HepG2 (cell line): Measurements from ENCODE around the gene FOXD3. TPM values are rescaled to one million over a fixed set of nuclear protein-coding genes. Genes with fewer than 3 reads are reported as not detected.

Experiments used
- ATAC-seq: fragments of 200-7000 bp; cut with Tn5 transposase; 3 replicates; pipeline ENCODE4 v1.9.1; 2020; ENCODE audit warnings: mild to moderate bottlenecking, moderate library complexity
- BruUV-seq: library from RNA; stranded (reverse); fragments of 400-500 nt; replicated peaks from 2 replicates; lab custom pipeline; 2021; lab: Mats Ljungman, UMichigan
- CTCF ChIA-PET: fragments of 300-600 bp; formaldehyde crosslinking; extraction: SDS; loops from one replicate; lab custom pipeline; 2021; ENCODE audit warnings: low total read pairs, inconsistent platforms, low intra/inter-chr PET ratio; lab: Yijun Ruan, JAX
- POLR2A ChIA-PET: fragments of 350-600 bp; sonication (Branson Sonifier 250); formaldehyde crosslinking; loops from one replicate; lab custom pipeline; 2020; ENCODE audit warnings: antibody characterized with exemption, inconsistent platforms; lab: Yijun Ruan, JAX
- DNase-seq: peaks from one replicate; pipeline ENCODE4 v3.0.0-alpha.2; 2015; ENCODE audit warnings: low spot score
- FAIRE-seq: peaks from 3 replicates; lab custom pipeline; 2011; peaks lifted over from hg19 to GRCh38; lab: Jason Lieb, UNC
- H2AFZ ChIP-seq: one replicate; pipeline ENCODE4 v1.6.1; 2011; ENCODE audit warnings: low read length, inconsistent platforms
- H3K27ac ChIP-seq: fragments of 300-600 bp; 3 replicates; pipeline ENCODE4 v1.8.0; 2011; ENCODE audit warnings: mixed run types, mild to moderate bottlenecking, mixed read lengths, low read length, inconsistent platforms; ENCODE audit not compliant: insufficient read depth; ENCODE audit errors: extremely low read length
- H3K27me3 ChIP-seq, 2 experiments: fragments of 200-600 bp in 1 of 2; 2 replicates in 1 of 2; 3 replicates in 1 of 2; pipeline versions ENCODE4 v1.6.0 to v1.8.0; 2011; ENCODE audit warnings: low read length in 2 of 2, mild to moderate bottlenecking in 2 of 2, moderate library complexity in 2 of 2, inconsistent platforms in 1 of 2; ENCODE audit not compliant: insufficient read depth in 2 of 2, control insufficient read depth in 1 of 2
- H3K36me3 ChIP-seq, 2 experiments: fragments of 200-600 bp in 1 of 2; replicated peaks in 1 of 2; 2 replicates in 1 of 2; 3 replicates in 1 of 2; pipeline versions ENCODE4 v1.5.1 to v1.8.0; 2011; ENCODE audit warnings: low read length in 2 of 2, inconsistent platforms in 1 of 2; ENCODE audit not compliant: insufficient read depth in 2 of 2, control insufficient read depth in 1 of 2
- H3K4me1 ChIP-seq: 2 replicates; pipeline ENCODE4 v1.5.1; 2012; ENCODE audit warnings: low read length, inconsistent platforms; ENCODE audit not compliant: insufficient read depth
- H3K4me2 ChIP-seq: 2 replicates; pipeline ENCODE4 v1.6.0; 2011; ENCODE audit warnings: low read depth, low read length, inconsistent platforms
- H3K4me3 ChIP-seq, 3 experiments: fragments of 200-600 bp in 1 of 3; sonication (generic), shearing (Covaris generic) in 1 of 3; replicated peaks in 1 of 3; 2 replicates each; pipeline ENCODE4 v1.5.1; 2011 to 2016; ENCODE audit warnings: low read length in 3 of 3, inconsistent platforms in 2 of 3, low read depth in 2 of 3, mild to moderate bottlenecking in 2 of 3, control low read depth in 1 of 3, mixed read lengths in 1 of 3; ENCODE audit not compliant: insufficient read depth in 1 of 3
- H3K79me2 ChIP-seq: one replicate; pipeline ENCODE4 v1.6.1; 2011; ENCODE audit warnings: low read length, inconsistent platforms; ENCODE audit not compliant: insufficient read depth
- H3K9ac ChIP-seq: 2 replicates; pipeline ENCODE4 v1.6.0; 2011; ENCODE audit warnings: mild to moderate bottlenecking, low read depth, low read length, inconsistent platforms; ENCODE audit not compliant: insufficient read depth
- H3K9me3 ChIP-seq: 2 replicates; pipeline ENCODE4 v1.5.1; 2012; ENCODE audit warnings: mild to moderate bottlenecking, low read length
- H4K20me1 ChIP-seq: 2 replicates; pipeline ENCODE4 v1.6.0; 2011; ENCODE audit warnings: inconsistent platforms, mild to moderate bottlenecking, low read length, moderate library complexity; ENCODE audit not compliant: insufficient read depth
- HNRNPK ChIP-seq: fragments of 200-400 bp; formaldehyde crosslinking; IDR thresholded peaks from 2 replicates; pipeline ENCODE4 v1.6.1; 2018; ENCODE audit warnings: low read length, low read depth, moderate library complexity, mild to moderate bottlenecking; ENCODE audit not compliant: poor library complexity, severe bottlenecking
- REL ChIP-seq: sonication (generic); formaldehyde crosslinking; conservative IDR thresholded peaks from 2 replicates; pipeline ENCODE4 v1.8.0; 2022; ENCODE audit warnings: mild to moderate bottlenecking, missing genetic modification reagents, moderate library complexity
- REXO4 ChIP-seq: sonication (generic); formaldehyde crosslinking; IDR thresholded peaks from 2 replicates; pipeline ENCODE4 v1.8.0; 2022; ENCODE audit warnings: missing genetic modification reagents, mild to moderate bottlenecking, borderline replicate concordance
- TBP ChIP-seq: sonication (generic); formaldehyde crosslinking; IDR thresholded peaks from 2 replicates; pipeline ENCODE4 v1.5.0; 2020; ENCODE audit warnings: missing genetic modification reagents
- TOPORS ChIP-seq: sonication (generic); formaldehyde crosslinking; IDR thresholded peaks from 2 replicates; pipeline ENCODE4 v1.8.0; 2023; ENCODE audit warnings: mild to moderate bottlenecking, missing genetic modification reagents
- ZNF331 ChIP-seq: sonication (generic); formaldehyde crosslinking; IDR thresholded peaks from 2 replicates; pipeline ENCODE4 v1.4.0; 2020; ENCODE audit warnings: missing genetic modification reagents
- WGBS: methylation state at CpG from one replicate; pipeline ENCODE4 v1.1.6; 2017; ENCODE audit warnings: low lambda C conversion rate; 5-methylcytosine and 5-hydroxymethylcytosine counted together
- in situ Hi-C: cut with HindIII; loops from 2 replicates; pipeline ENCODE4 v1.10.0; 2017; ENCODE audit warnings: low pct_unique_long_range_greater_than_20kb; ENCODE audit not compliant: extremely low pct_ligation_motif_present
- intact Hi-C: fragments of 100-400 bp; cut with micrococcal nuclease; formaldehyde crosslinking; loops from one replicate; pipeline ENCODE4 v1.10.0; 2022; ENCODE audit not compliant: unreplicated experiment
- polyA plus RNA-seq, 8 experiments: library from polyadenylated mRNA; depleted of rRNA in 3 of 8; stranded (reverse) in 7 of 8; unstranded in 1 of 8; fragments of >200 nt; fragmentation: Illumina TruSeq in 4 of 8; extraction: Trizol in 4 of 8; gene quantifications; 2 replicates each; pipeline versions ENCODE4 v1.2.1 to v1.2.3, GENCODE V29; 2011 to 2016; ENCODE audit warnings: low read depth in 4 of 8, missing spikeins in 1 of 8, mixed read lengths in 1 of 8; ENCODE audit not compliant: insufficient read depth in 1 of 8
- total RNA-seq, 5 experiments: library from RNA; depleted of rRNA; stranded (reverse); fragments of >200 nt; fragmentation: Illumina TruSeq; extraction: Trizol; gene quantifications; 2 replicates each; pipeline ENCODE4 v1.2.3, GENCODE V29; 2016; ENCODE audit warnings: low read depth in 1 of 5
- TF ChIP-seq, protein P1 (sequence below): sonication (generic); formaldehyde crosslinking; IDR thresholded peaks from 2 replicates; pipeline ENCODE4 v1.4.0; 2020; ENCODE audit warnings: missing genetic modification reagents, borderline replicate concordance
- TF ChIP-seq, protein P2 (sequence below): sonication (generic); formaldehyde crosslinking; IDR thresholded peaks from 2 replicates; pipeline ENCODE4 v1.8.1; 2023; ENCODE audit warnings: missing genetic modification reagents, inconsistent platforms, borderline replicate concordance

FOXD3 gene
- total and polyA plus RNA-seq, 2 of the 13 experiments (the other 11 are each of a cell fraction or from before 2014, with no cell fraction given), result not detected

GRCh38 chr1:63363014-63363413, 40.6 kb downstream of the FOXD3 start:
- Histone ChIP-seq H3K4me1 (peaks cover 7% of the 10 kb centered on the region; the same call in 1 of the 2 replicates), H3K9ac (no peak overlapping the region), H3K27ac (no peak overlapping the region), H3K4me2 (no peak overlapping the region), H3K36me3 (no peaks in the 10 kb centered on the region), H2AFZ (no peak overlapping the region), H3K79me2 (no peaks in the 10 kb centered on the region), H4K20me1 (no peaks in the 10 kb centered on the region), H3K27me3 (no peaks in the 10 kb centered on the region; a peak in 1 of 5 replicates), H3K4me3 (no peak overlapping the region), H3K9me3 (no peaks in the 10 kb centered on the region)
- intact Hi-C loops (no loop called here), in situ Hi-C loops (no loop called here)
- DNase-seq (no peak), ATAC-seq (no peak), FAIRE-seq (no peak)
- CTCF ChIA-PET, result no interaction called here
- no TSS peak for BruUV-seq
- TF ChIP-seq, protein P1, sequence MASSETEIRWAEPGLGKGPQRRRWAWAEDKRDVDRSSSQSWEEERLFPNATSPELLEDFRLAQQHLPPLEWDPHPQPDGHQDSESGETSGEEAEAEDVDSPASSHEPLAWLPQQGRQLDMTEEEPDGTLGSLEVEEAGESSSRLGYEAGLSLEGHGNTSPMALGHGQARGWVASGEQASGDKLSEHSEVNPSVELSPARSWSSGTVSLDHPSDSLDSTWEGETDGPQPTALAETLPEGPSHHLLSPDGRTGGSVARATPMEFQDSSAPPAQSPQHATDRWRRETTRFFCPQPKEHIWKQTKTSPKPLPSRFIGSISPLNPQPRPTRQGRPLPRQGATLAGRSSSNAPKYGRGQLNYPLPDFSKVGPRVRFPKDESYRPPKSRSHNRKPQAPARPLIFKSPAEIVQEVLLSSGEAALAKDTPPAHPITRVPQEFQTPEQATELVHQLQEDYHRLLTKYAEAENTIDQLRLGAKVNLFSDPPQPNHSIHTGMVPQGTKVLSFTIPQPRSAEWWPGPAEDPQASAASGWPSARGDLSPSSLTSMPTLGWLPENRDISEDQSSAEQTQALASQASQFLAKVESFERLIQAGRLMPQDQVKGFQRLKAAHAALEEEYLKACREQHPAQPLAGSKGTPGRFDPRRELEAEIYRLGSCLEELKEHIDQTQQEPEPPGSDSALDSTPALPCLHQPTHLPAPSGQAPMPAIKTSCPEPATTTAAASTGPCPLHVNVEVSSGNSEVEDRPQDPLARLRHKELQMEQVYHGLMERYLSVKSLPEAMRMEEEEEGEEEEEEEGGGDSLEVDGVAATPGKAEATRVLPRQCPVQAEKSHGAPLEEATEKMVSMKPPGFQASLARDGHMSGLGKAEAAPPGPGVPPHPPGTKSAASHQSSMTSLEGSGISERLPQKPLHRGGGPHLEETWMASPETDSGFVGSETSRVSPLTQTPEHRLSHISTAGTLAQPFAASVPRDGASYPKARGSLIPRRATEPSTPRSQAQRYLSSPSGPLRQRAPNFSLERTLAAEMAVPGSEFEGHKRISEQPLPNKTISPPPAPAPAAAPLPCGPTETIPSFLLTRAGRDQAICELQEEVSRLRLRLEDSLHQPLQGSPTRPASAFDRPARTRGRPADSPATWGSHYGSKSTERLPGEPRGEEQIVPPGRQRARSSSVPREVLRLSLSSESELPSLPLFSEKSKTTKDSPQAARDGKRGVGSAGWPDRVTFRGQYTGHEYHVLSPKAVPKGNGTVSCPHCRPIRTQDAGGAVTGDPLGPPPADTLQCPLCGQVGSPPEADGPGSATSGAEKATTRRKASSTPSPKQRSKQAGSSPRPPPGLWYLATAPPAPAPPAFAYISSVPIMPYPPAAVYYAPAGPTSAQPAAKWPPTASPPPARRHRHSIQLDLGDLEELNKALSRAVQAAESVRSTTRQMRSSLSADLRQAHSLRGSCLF (CRISPR knock-in tag), result no peak
- TF ChIP-seq REL (CRISPR knock-in tag) (no peak), REXO4 (CRISPR knock-in tag) (no peak), TBP (no peak), ZNF331 (peak; percentile 78; the same call in 1 of the 2 replicates), TOPORS (CRISPR knock-in tag) (no peak), HNRNPK (no peak)
- TF ChIP-seq, protein P2, sequence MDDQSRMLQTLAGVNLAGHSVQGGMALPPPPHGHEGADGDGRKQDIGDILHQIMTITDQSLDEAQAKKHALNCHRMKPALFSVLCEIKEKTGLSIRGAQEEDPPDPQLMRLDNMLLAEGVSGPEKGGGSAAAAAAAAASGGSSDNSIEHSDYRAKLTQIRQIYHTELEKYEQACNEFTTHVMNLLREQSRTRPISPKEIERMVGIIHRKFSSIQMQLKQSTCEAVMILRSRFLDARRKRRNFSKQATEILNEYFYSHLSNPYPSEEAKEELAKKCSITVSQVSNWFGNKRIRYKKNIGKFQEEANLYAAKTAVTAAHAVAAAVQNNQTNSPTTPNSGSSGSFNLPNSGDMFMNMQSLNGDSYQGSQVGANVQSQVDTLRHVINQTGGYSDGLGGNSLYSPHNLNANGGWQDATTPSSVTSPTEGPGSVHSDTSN (CRISPR knock-in tag), result no peak
- POLR2A ChIA-PET, result no interaction called here
- WGBS, result 30% methylated on average over 5 of the region's 5 CpGs
